H7 (cell line): Measurements from ENCODE around the gene CCDC138. TPM values are rescaled to one million over a fixed set of nuclear protein-coding genes. Genes with fewer than 3 reads are reported as not detected.
A peak's percentile ranks its signal among the peaks of the same experiment; 100 is the strongest.

Experiments
- DNase-seq: peaks from one replicate; pipeline ENCODE4 v3.0.0; 2012
- H3K27me3 ChIP-seq: 2 replicates; pipeline ENCODE4 v1.6.0; 2011; ENCODE audit warnings: mild to moderate bottlenecking, low read length; ENCODE audit not compliant: control insufficient read depth, insufficient read depth
- H3K36me3 ChIP-seq: replicated peaks from 2 replicates; pipeline ENCODE4 v1.5.1; 2011; ENCODE audit warnings: low read length; ENCODE audit not compliant: control insufficient read depth, insufficient read depth
- H3K4me3 ChIP-seq: 2 replicates; pipeline ENCODE4 v1.5.1; 2011; ENCODE audit warnings: low read depth, mild to moderate bottlenecking, control low read depth, low read length, moderate library complexity; ENCODE audit not compliant: insufficient read depth
- total RNA-seq: library from RNA; depleted of rRNA; stranded (reverse); fragments of >200 nt; shearing (Covaris generic); gene quantifications from 2 replicates; pipeline ENCODE4 v1.2.3, GENCODE V29; 2014; rRNA removed

CCDC138 gene
- total RNA-seq, 1 experiment from 2014 or later = 13.6 TPM

GRCh38 chr2:108923736-108924579 lies 137.4 kb downstream of the CCDC138 start:
- H3K36me3 ChIP-seq = no peaks in the 10 kb centered on the region
- H3K27me3 ChIP-seq = no peaks in the 10 kb centered on the region
- no peak overlapping the region for H3K4me3 ChIP-seq
- DNase-seq = peak; percentile 18

GRCh38 chr2:108924580-108925251 lies 138.1 kb downstream of the CCDC138 start:
- Histone ChIP-seq H3K27me3 (no peaks in the 10 kb centered on the region), H3K4me3 (no peak overlapping the region), H3K36me3 (no peaks in the 10 kb centered on the region)
- DNase-seq = peak; percentile 8

- Histone ChIP-seq H3K4me3 (no peak overlapping the region), H3K36me3 (no peaks in the 10 kb centered on the region), H3K27me3 (no peaks in the 10 kb centered on the region)
- peak; percentile 8 for DNase-seq
Observed at GRCh38 chr2:108925286-108925685, 138.7 kb downstream of the CCDC138 start.

- no peak overlapping the region for H3K4me3 ChIP-seq
- peak; percentile 23 for DNase-seq
- H3K36me3 ChIP-seq = no peaks in the 10 kb centered on the region
- no peaks in the 10 kb centered on the region for H3K27me3 ChIP-seq
Observed at GRCh38 chr2:108925735-108926134, 139.2 kb downstream of the CCDC138 start.

Other genes with a start within 250 kb of the CCDC138 start
- 43.8 and 54.2 TPM in 2 replicates for gene RANBP2, start 67.3 kb upstream of the CCDC138 start, total RNA-seq
- 0.03 and 0.11 TPM in 2 replicates for gene EDAR, start 202.4 kb downstream of the CCDC138 start, total RNA-seq